Smooth muscle cell (in vitro differentiated cells): ENCODE results near the gene TFF2. TPM values are rescaled to one million over a fixed set of nuclear protein-coding genes. Genes with fewer than 3 reads are reported as not detected.

Source experiments
- DNase-seq: peaks from one replicate; lab custom pipeline; 2025; ENCODE audit not compliant: unreplicated experiment; lab: John Stamatoyannopoulos, UW
- H2AFZ ChIP-seq: fragments of 200-600 bp; sonication (generic); 2 replicates; pipeline ENCODE4 v1.6.0; 2016; ENCODE audit warnings: antibody characterized with exemption, low read depth, mild to moderate bottlenecking
- H3F3A ChIP-seq: fragments of 200-600 bp; sonication (generic); 2 replicates; pipeline ENCODE4 v1.6.0; 2017; ENCODE audit warnings: antibody characterized with exemption, low read depth
- H3K27ac ChIP-seq: fragments of 200-600 bp; sonication (generic); 2 replicates; pipeline ENCODE4 v1.5.1; 2016; ENCODE audit warnings: low read depth, mild to moderate bottlenecking
- H3K27me3 ChIP-seq: fragments of 200-600 bp; sonication (generic); 2 replicates; pipeline ENCODE4 v1.6.1; 2016; ENCODE audit warnings: low read depth, mild to moderate bottlenecking
- H3K36me3 ChIP-seq: fragments of 200-600 bp; sonication (generic); 2 replicates; pipeline ENCODE4 v1.5.1; 2016; ENCODE audit warnings: low read depth
- H3K4me1 ChIP-seq: fragments of 200-600 bp; sonication (generic); 2 replicates; pipeline ENCODE4 v1.5.1; 2016; ENCODE audit warnings: low read depth
- H3K4me2 ChIP-seq: fragments of 200-600 bp; sonication (generic); 2 replicates; pipeline ENCODE4 v1.6.0; 2016; ENCODE audit warnings: mild to moderate bottlenecking
- H3K4me3 ChIP-seq: fragments of 200-600 bp; sonication (generic); 2 replicates; pipeline ENCODE4 v1.5.1; 2016; ENCODE audit warnings: mild to moderate bottlenecking
- H3K79me2 ChIP-seq: fragments of 200-600 bp; sonication (generic); 2 replicates; pipeline ENCODE4 v1.6.0; 2016; ENCODE audit warnings: low read depth, mild to moderate bottlenecking
- H3K9ac ChIP-seq: fragments of 200-600 bp; sonication (generic); 2 replicates; pipeline ENCODE4 v1.6.0; 2016; ENCODE audit warnings: low read depth
- H3K9me3 ChIP-seq: fragments of 200-600 bp; sonication (generic); replicated peaks from 2 replicates; pipeline ENCODE4 v1.5.1; 2016; ENCODE audit warnings: low read depth
- H4K20me1 ChIP-seq: fragments of 200-600 bp; sonication (generic); 2 replicates; pipeline ENCODE4 v1.6.0; 2016; ENCODE audit warnings: low read depth
- CTCF ChIP-seq: fragments of 200-600 bp; sonication (generic); IDR thresholded peaks from 2 replicates; pipeline ENCODE4 v1.5.1; 2017; ENCODE audit warnings: borderline replicate concordance, mild to moderate bottlenecking, antibody characterized with exemption; ENCODE audit not compliant: insufficient read depth, poor library complexity, severe bottlenecking
- WGBS: methylation state at CpG from one replicate; pipeline ENCODE4 v1.1.7; 2016; ENCODE audit warnings: low lambda C conversion rate; 5-methylcytosine and 5-hydroxymethylcytosine counted together
- polyA plus RNA-seq: library from polyadenylated mRNA; unstranded; fragments of >200 nt; fragmentation: Nextera tagmentation; extraction: Ambion mirVana; gene quantifications from 2 replicates; pipeline ENCODE4 v1.2.1, GENCODE V29; 2016
- total RNA-seq: library from RNA; depleted of rRNA; stranded (reverse); fragments of >200 nt; gene quantifications from 2 replicates; pipeline ENCODE4 v1.2.3, GENCODE V29; 2014

TFF2 gene
- total and polyA plus RNA-seq, 2 experiments from 2014 or later, result not detected

- TF ChIP-seq CTCF, result no peak
- no peaks in the 10 kb centered on the region for H3K79me2 ChIP-seq
- no peaks in the 10 kb centered on the region for H3K4me1 ChIP-seq
- no peak overlapping the region for H3K4me2 ChIP-seq
- no peak overlapping the region for H3K9ac ChIP-seq
- H3K9me3 ChIP-seq, result no peaks in the 10 kb centered on the region
- 92% methylated on average over 9 of the region's 9 CpGs for WGBS
- no peaks in the 10 kb centered on the region for H3F3A ChIP-seq
- no peak overlapping the region for H3K4me3 ChIP-seq
- H3K36me3 ChIP-seq, result no peaks in the 10 kb centered on the region
- H3K27me3 ChIP-seq, result peaks cover 6% of the 10 kb centered on the region
- H3K27ac ChIP-seq, result no peak overlapping the region
- no peaks in the 10 kb centered on the region for H4K20me1 ChIP-seq
- no peak overlapping the region for H2AFZ ChIP-seq
- no peak for DNase-seq
Observed at GRCh38 chr21:42300956-42301355, 49.8 kb downstream of the TFF2 start.

- Histone ChIP-seq H3K4me2 (no peak overlapping the region), H3K27me3 (peaks cover 8% of the 10 kb centered on the region), H3K9me3 (no peaks in the 10 kb centered on the region), H3F3A (no peaks in the 10 kb centered on the region), H3K36me3 (no peaks in the 10 kb centered on the region), H3K27ac (no peak overlapping the region), H3K4me3 (no peak overlapping the region), H2AFZ (no peak overlapping the region), H3K9ac (no peak overlapping the region), H3K79me2 (no peaks in the 10 kb centered on the region), H3K4me1 (no peaks in the 10 kb centered on the region), H4K20me1 (no peaks in the 10 kb centered on the region)
- no peak for DNase-seq
- TF ChIP-seq CTCF, result no peak
- WGBS, result 93% methylated on average over 7 of the region's 7 CpGs
Observed at GRCh38 chr21:42300045-42300583, 50.7 kb downstream of the TFF2 start.

- peaks cover 8% of the 10 kb centered on the region for H3K27me3 ChIP-seq
- H3K4me3 ChIP-seq, result no peak overlapping the region
- H3K9ac ChIP-seq, result no peak overlapping the region
- no peaks in the 10 kb centered on the region for H3K36me3 ChIP-seq
- no peaks in the 10 kb centered on the region for H3K4me1 ChIP-seq
- no peak for TF ChIP-seq CTCF
- no peak overlapping the region for H2AFZ ChIP-seq
- no peak overlapping the region for H3K27ac ChIP-seq
- H3K4me2 ChIP-seq, result no peak overlapping the region
- DNase-seq, result no peak
- no peaks in the 10 kb centered on the region for H3F3A ChIP-seq
- 95% methylated on average over 19 of the region's 20 CpGs for WGBS
- H3K79me2 ChIP-seq, result no peaks in the 10 kb centered on the region
- no peaks in the 10 kb centered on the region for H4K20me1 ChIP-seq
- H3K9me3 ChIP-seq, result no peaks in the 10 kb centered on the region
Observed at GRCh38 chr21:42299324-42300044, 51.3 kb downstream of the TFF2 start.

- Histone ChIP-seq H4K20me1 (no peaks in the 10 kb centered on the region), H3K27ac (no peak overlapping the region), H3K79me2 (no peaks in the 10 kb centered on the region), H3K4me1 (no peaks in the 10 kb centered on the region), H3K27me3 (peaks cover 8% of the 10 kb centered on the region), H3F3A (no peaks in the 10 kb centered on the region), H3K9ac (no peak overlapping the region), H3K4me3 (no peak overlapping the region), H3K36me3 (no peaks in the 10 kb centered on the region), H3K9me3 (no peaks in the 10 kb centered on the region), H3K4me2 (no peak overlapping the region), H2AFZ (no peak overlapping the region)
- 95% methylated on average over 5 of the region's 5 CpGs for WGBS
- no peak for TF ChIP-seq CTCF
- DNase-seq, result no peak
Observed at GRCh38 chr21:42298657-42299056, 52.1 kb downstream of the TFF2 start.
